NCI-H2227 treated with DMSO at 0.1 percent for 48 hours (cell line): ENCODE results near the gene TTLL10.
"Not testable (repeated sequence)": the region's sequence is repeated elsewhere in the genome, so short reads cannot be mapped to it uniquely, and the experiment has no call there.

Experiments
- DNase-seq: peaks from one replicate; lab custom pipeline; 2025; lab: John Stamatoyannopoulos, UW

The TTLL10 gene

DNA sequence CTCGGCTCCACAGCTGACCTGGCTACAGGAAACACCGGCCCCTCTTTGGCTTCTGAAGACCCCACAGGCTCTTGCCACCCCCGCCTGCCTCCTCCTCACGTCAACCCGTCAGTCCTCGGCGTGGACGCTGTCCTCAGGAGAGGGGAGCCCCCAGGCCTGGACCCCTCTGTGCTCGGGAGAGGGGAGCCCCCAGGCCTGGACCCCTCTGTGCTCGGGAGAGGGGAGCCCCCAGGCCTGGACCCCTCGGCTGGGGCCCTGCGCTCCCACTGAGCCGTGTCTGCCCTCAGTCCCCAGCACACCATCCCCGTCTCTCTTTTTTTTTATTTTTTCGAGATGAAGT is 31.8 kb upstream of the TTLL10 start:
- no peak for DNase-seq

DNA sequence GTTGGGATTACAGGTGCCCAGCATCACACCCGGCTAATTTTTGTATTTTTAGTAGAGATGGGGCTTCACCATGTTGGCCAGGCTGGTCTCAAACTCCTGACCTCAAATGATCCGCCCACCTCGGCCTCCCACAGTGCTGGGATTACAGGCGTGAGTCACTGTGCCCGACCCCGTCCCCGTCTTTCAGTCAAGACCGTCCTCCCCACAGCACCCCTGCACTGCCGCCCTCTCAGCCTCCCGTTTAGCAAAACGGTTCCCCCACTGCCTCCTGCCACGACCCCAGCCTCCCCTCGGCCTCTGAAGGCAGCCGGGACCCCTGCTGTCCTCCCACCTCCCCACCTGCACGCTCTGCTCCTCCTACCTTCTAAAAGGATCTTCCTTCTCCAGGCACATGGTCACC is 31.3 kb upstream of the TTLL10 start:
- DNase-seq, result not testable (repeated sequence)

DNA sequence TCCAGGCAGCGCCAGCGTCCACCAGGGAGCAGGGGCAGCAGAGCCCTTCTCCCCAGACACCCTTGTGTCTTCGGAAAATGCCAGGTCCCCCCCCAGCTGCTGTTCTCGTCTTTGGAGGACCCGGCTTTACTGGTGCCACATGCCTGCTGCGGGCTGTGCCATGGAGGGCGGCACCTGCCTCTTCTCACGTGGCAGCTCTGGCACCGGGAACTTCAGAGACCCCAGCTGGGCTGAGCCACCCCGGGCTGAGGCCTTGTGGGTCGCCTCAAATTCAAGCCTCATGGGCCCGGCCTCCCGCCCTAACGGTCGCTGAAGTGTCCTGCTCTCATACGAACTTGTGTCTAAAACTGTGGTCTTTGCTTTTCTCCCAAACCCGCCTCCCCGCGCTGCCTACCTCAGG is 30.8 kb upstream of the TTLL10 start:
- no peak for DNase-seq

DNA sequence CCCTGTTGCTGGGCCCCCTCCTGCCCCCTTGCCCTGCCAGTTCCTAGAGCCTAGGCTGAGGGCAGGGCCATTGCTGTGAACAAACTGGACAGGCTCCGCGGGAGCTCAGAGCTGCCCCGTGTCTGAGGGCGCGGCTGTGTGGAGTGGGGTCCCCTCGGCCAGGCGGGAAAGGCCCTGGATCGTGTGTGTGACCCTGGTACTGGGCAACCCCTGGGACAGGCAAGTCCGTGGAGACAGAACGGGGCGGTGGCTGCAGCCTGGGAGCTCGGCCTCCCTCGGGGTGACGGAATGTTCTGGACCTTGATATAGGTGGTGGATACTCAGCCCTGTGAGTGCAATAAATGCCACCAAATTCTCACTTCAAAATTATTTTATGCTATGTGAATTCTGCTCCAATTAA is 30.0 kb upstream of the TTLL10 start:
- DNase-seq, result no peak

DNA sequence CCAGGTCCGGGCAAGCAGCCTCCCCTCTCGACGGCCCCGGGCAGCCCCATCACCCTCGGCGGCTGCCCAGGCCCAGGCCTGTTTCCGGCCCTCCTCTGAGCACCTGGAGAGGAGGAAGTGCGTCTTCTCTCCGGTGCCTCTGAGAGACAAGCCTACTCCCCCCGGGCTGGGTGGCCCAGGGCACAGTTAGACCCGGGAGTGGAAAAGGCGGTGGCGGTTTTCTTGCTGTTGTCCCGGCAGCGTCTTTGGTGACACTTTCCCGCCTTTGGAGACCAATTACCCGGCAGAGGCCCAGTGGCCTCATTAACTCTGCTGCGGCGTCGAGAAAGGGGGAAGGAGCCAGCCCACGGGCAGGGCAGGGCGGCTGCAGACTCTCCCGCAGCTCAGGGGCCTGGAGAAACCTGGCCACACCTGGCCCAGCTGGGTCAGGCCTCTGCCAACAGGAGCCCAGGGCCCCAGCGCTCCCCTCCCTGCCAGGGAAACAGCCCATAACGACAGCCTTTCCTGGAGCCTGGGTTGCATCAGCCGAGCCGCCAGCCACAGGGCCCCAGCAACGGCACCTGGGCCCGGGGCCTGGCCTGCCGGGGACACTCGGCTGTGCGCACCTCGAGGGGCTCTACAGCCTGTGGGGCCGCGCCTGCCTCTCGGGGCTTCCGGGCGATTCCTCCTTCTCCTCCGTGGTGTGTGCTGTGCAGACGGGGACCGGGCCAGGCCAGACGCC is 29.4 kb upstream of the TTLL10 start:
- DNase-seq, result peak; percentile 48

DNA sequence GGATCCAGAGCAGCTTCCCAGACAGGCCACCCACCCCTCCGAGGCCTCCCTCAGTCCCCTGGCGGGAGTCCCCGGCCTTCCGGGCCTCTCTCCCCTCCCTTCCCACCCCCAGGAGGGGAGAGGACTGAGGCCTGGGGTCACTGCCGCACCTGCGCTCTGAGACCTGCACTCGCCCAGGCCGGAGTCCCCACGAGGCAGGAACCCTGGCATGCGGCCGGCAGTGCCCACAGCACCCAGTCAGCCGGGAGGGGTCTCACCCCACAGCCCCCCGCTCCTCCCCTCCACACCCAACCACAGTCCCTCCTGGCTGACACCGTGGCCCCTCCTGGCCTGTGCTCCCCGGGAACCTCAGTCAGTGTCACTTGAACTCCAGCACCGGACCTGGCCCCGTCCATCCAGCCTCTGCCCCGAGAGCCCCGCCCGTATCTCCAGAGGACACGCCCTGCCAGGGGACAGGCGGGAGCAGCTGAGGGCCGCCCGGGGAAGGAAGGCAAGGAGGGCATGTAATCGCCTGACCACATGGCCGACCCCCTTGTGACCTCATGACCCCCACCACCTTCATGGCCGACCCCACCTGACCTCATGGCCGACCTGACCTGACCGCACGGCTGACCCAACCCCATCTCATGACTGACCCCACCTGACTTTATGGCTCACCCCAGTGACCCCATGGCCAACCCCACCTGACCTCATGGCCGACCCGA is 28.7 kb upstream of the TTLL10 start:
- no peak for DNase-seq

DNA sequence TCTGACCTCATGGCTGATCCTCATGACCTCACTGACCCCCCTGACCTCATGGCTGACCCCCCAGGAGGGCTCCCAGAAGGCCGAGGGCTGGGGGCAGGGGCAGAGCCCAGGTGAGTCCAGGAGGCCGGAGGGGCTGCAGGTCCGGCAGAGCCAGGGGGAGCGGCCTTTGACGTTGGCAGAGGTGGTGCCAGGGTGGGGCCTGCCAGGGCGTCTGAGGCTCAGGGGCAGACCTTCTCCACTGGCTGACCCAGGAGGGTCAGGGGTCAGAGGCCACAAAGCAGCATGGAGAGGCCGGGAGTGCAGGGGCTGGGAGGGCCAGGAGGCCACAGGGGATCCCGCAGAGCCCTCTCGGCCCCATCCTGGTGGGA is 28.1 kb upstream of the TTLL10 start:
- no peak for DNase-seq

DNA sequence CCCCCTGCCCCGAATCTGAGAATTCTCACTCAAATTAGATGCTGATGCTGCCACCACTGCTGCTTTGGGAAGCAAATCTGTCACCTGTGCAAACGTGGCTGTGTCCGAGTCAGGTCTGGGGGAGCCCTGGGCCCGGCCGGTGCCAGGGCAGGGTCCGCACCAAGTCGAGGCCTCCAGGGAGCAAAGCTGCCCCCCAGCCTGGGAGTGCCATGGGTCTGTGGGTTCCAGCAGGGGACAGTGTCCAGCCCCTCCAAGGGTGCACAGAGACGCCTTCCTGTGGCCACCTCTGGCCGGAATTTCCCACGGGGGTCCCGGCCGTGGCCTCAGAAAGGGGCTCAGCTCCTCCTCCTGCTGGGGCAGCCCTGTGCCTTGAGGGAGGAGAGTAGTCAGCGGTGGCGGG is 27.7 kb upstream of the TTLL10 start:
- no peak for DNase-seq

DNA sequence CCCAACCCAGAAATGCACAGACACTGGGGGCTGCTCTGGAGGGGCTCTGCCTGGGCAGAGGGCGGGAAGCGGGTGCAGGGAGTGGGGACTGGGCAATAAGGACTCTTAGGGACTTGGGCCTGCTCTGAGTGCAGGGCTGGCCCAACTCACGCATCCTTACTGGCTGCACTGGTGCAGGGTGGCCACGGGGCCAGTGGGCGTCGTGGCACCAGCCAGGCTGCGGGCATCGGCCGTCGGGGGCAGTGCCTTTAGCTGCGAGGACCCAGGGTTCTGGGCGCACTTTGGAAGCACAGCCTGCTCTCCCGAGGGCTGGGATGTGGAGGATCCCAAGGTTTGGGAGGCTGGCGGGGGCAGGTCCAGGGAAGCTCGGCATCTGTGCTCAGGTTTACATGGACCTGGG is 27.1 kb upstream of the TTLL10 start:
- no peak for DNase-seq

DNA sequence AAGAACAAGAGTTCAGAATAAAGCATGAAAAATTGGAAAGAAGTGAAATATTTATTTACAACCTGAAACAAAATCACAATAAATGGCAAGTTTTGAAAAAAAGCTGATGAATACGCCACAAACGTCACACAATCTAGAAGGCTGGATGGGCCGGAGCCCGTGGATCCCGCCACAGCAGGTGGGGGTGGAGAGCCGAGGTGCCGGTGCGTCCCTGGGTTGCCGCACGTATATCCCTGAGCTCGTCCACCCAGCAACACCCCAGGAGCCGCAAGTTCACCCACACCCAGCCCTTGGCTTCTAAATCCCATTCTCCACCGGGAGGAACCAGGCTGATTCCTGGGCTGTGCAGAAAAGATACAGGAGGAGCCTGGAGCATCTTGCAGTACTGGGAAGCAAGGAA is 25.6 kb upstream of the TTLL10 start:
- no peak for DNase-seq

DNA sequence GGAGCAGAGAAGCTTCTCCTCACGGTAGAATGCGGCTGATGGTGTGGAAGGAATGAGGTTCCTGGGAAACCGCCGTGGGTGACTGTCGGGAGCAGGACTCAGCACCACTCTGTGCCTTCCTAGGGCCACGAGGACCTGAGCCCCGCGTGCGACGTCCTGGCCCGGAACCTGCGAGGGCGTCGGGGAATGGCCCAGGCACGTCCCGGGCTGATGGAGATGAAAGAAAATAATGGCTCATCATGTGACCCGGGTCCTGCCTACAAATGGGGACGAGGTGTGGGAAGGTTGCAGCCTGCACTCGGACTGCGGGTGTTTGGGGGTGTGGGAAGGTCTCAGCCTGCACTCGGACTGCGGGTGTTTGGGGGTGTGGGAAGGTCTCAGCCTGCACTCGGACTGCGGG is 25.1 kb upstream of the TTLL10 start:
- no peak for DNase-seq

DNA sequence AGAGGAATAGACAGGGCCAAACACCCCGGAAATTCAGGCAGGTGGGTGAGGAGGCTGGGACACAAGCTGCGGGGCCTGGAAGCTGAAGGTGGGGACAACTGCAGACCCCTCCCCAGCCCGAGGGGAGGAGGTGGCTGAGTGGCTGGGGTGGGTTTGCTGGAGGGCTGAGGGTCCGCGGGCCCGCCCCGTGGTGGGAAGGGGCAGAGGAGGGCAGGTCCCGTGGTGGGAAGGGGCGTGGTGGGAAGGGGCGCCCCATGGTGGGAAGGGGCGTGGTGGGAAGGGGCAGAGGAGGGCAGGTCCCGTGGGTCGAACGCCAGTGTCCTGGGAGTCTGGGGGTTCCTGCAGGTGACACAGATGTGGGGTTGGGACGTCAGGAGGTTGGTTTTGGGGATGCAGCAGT is 24.3 kb upstream of the TTLL10 start:
- no peak for DNase-seq

DNA sequence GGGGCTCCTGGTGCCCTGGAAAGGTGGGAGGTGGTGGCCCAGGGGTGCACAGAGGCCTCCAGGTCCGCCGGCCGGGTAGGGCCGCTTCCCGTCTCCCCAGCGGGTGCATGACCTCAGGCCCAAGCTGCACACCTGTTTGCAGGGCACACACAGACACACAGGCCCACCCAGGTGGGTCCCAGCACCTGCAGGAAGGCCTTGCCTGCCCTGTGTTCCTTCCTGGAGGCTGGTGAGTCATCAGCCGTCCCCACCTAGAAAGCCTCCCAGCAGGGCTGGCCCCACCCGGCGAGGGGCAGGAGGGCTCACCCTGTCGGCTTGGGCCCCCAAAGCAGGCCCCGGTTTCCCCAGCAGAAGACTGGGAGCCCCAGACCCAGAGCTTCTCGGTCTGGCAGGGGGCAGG is 23.6 kb upstream of the TTLL10 start:
- DNase-seq, result no peak

DNA sequence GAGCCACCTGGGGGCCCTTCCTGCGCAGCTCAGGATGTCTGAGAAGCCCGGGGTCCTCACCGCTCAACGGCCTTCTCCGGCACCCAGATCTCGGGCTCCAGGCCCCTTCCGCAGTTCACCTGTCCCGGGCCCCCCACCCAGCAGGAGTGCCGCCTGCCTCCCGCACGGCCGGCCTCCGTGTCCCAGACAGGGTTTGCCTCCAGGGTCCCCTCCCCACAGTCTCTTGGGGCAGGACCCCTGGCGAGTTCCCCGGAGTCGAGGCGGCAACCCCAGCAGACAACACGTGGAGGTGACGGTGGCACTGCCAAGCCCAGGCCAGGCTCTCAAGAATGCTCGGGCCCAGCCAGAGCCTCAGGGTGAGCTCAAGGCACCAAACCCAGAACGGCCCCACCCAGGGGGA is 22.4 kb upstream of the TTLL10 start:
- no peak for DNase-seq

DNA sequence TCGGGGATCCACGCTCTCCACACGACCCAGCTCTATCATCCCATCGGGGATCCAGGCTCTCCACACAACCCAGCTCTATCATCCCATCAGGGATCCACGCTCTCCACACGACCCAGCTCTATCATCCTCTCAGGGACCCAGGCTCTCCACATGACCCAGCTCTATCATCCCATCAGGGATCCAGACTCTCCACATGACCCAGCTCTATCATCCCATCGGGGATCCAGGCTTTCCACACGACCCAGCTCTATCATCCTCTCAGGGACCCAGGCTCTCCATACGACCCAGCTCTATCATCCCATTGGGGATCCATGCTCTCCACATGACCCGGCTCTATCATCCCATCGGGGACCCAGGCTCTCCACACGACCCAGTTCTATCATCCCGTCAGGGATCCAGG is 21.2 kb upstream of the TTLL10 start:
- DNase-seq, result not testable (repeated sequence)

DNA sequence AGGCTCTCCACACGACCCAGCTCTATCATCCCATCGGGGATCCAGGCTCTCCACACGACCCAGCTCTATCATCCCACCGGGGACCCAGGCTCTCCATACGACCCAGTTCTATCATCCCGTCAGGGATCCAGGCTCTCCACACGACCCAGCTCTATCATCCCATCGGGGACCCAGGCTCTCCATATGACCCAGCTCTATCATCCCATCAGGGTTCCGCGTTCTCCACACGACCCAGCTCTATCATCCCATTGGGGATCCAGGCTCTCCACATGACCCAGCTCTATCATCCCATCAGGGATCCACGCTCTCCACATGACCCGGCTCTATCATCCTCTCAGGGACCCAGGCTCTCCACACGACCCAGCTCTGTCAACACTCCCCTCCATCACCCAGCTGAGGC is 20.5 kb upstream of the TTLL10 start:
- not testable (repeated sequence) for DNase-seq

DNA sequence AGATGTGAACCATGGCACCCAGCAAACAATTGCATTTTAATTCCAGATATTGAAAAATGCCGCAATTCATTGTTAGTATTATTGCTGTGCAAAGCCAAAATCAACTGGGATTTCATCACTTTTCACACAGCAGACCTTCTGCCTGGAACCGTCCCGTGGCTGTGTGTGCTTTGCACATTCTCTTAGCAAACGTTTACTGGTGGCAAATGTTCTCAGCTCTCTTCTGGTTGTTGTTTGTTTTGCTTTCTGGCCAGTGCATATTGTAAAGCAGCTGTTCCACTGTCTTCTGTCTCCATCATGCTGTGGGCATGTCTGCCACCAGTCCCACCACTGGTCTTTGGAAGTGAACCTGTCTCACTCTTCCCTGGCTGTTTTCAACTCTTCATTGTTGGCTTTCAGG is 19.8 kb upstream of the TTLL10 start:
- no peak for DNase-seq

DNA sequence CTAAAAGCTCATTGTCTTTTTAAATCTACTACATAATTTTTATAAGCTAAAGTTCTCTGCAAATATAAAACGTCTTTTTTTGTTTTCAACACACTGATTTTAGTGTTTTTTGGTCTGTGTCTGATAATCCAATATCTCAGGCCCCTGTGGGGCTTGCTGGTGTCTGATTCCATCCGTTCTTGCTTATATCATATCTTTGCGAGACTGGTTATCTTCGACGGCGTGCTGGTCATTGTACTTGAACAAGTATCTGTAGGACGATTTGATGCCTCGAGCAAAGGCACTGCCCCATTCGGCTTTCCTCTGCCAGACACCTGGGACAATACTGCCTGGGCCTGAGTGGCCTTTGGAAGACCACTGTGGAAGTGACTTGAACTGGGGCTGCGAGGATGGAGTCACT is 18.4 kb upstream of the TTLL10 start:
- DNase-seq, result no peak

DNA sequence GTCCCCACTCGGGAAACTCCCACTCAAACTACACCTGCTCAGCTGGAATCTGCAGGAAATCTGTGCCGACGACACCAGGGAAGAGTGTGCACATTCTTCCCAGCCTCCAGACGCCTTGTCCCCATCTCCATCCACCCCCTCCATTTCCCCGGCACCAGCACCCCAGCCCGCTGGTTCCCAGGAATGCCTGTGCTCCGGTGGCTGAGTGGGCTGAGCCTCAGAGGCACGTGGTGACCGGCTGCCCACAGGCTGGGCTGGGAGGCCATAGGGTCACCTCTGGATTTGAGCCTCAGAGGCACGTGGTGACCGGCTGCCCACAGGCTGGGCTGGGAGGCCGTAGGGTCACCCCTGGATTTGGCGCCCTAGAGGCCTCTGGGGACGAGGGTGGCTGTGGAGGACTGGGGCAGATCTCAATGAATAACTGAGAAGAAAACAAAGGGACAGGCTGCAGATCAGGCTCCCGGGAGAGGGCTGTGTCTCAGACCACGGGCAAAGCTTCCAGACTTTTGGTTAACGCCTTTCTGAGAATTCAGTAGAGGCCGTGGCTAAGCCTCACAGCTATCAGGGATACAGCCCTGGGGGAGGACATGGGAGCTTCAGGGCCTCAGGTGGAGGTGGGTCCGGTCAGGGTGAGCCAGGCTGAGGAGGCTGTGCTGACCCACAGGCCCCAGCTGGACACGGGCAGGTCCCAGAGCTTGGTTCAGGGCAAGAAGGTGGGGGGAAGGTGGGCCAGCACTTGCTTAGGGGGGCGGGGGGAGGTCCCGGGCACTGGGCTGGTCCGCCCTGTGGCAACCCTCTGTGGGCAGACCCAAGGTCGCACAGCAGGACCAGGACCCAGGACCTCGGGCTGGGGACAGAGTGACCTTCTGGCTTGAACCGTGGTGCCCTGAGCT is 17.3 kb upstream of the TTLL10 start:
- no peak for DNase-seq

DNA sequence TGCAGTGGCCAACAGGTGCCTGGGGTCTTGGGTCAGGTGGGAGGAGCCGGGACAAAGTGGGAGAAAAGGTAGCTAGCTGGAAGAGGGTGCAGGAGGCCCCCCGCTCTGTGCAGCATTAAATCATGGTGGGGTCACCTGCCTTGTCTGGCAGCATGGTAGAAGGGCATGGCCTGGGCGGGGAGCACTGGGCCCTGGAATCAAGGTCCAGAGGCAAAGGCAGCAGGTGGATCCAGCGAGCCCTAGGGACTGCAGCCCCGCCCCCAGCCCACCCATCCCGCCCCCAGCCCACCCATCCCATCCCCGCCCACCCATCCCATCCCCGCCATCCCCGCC is 16.7 kb upstream of the TTLL10 start:
- DNase-seq, result no peak

DNA sequence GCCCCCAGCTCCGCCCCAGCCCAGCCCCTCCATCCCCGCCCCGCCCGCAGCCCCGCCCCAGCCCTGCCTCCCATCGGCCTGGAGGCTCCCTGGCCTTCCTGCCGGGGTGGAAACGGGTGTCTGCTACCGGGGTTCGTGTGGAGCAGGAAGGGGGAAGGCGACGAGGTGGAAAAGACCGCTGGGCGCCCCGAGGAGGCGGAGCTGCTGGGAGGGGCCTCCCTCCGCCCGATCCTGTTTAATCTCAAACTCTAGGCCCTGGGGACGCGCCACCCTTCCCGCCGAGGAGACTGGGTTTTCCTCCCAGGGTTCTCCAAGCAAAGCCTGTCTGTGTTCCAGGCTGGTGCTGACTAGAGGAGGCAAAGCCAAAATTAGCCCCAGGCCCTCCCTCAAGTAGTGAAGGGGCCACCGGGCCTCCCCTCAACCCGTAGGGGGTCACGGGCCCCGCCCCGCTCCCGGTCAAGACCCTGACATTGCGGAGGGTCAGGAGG is 16.2 kb upstream of the TTLL10 start:
- no peak for DNase-seq

DNA sequence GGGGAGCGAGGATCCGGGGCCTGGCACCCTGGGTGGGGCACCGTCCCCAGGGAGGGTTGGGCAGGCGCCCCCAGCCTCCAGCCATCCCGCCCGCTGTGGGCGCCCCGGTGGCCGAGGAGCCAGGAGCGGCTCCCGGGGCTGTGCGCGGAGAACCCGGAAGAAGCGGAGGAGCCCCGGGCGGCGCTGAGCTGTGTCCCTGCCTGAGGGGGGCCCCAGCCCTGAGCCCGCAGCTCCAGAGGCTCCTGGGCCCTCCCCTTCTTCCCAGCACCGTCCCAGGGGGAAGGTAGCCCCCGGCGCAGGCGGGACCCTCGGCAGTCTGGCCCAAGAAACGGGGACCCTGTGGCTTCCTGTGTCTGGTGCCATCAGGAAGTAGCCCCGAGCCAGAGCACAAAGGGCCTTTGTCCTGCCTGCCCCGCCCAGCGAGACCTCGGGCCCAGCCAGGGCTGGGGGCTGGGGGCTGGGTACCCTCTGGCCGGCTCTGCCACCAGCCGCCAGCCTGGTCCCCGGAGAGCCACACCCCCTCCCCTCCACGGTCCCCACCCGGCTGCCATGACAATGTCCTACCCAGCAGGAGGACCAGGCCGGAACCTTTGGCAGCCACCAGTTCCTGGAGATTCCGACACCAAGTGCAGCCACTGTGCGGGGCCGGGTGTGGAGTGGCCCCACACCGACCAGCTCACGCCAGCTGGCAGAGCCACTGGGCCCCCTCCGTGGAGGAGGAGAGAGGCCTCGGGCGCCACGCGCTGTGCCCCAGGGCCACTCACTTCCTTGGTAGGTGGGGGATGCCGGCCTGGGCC is 15.6 kb upstream of the TTLL10 start:
- DNase-seq, result no peak
